H1 (cell line): ENCODE results near the gene PRKACA. TPM values are rescaled to one million over a fixed set of nuclear protein-coding genes. Genes with fewer than 3 reads are reported as not detected.

Experiments
- CTCF ChIA-PET: fragments of 300-600 bp; sonication (Branson Sonifier 250); formaldehyde crosslinking; loops from one replicate; lab custom pipeline; 2021; ENCODE audit not compliant: partially characterized antibody; lab: Charles Lee
- POLR2A ChIA-PET: fragments of 300-600 bp; sonication (Branson Sonifier 250); formaldehyde crosslinking; loops from one replicate; lab custom pipeline; 2021; ENCODE audit warnings: inconsistent platforms; ENCODE audit not compliant: partially characterized antibody; lab: Charles Lee
- DNase-seq, 2 experiments: peaks; one replicate each; pipeline versions ENCODE4 v3.0.0 to v3.0.0-alpha.2; 2010 to 2022; ENCODE audit warnings: low spot score in 2 of 2, low read depth in 1 of 2, mixed read lengths in 1 of 2
- FAIRE-seq: peaks from 2 replicates; lab custom pipeline; 2011; peaks lifted over from hg19 to GRCh38; lab: Jason Lieb, UNC
- H2AFZ ChIP-seq: 2 replicates; pipeline ENCODE4 v1.8.1; 2012; ENCODE audit warnings: low read length, inconsistent platforms
- H2AK5ac ChIP-seq: 2 replicates; pipeline ENCODE4 v1.6.1; 2013; ENCODE audit warnings: low read depth, low read length
- H2BK120ac ChIP-seq: replicated peaks from 2 replicates; pipeline ENCODE3; 2013; ENCODE audit warnings: low read depth, low read length, inconsistent platforms
- H2BK12ac ChIP-seq: 2 replicates; pipeline ENCODE4 v1.6.1; 2013; ENCODE audit warnings: low read depth, low read length
- H2BK15ac ChIP-seq: 2 replicates; pipeline ENCODE4 v1.6.1; 2013; ENCODE audit warnings: low read length
- H2BK20ac ChIP-seq: 2 replicates; pipeline ENCODE4 v1.6.1; 2013; ENCODE audit warnings: low read length
- H2BK5ac ChIP-seq: 2 replicates; pipeline ENCODE4 v1.6.1; 2013; ENCODE audit warnings: low read depth, low read length
- H3K14ac ChIP-seq: 2 replicates; pipeline ENCODE4 v1.6.1; 2013; ENCODE audit warnings: inconsistent platforms; ENCODE audit not compliant: insufficient read length
- H3K18ac ChIP-seq: 2 replicates; pipeline ENCODE4 v1.6.1; 2013; ENCODE audit warnings: low read length; ENCODE audit errors: extremely low read depth
- H3K23ac ChIP-seq: 2 replicates; pipeline ENCODE4 v1.6.1; 2013; ENCODE audit warnings: inconsistent platforms; ENCODE audit not compliant: insufficient read length
- H3K23me2 ChIP-seq: 2 replicates; pipeline ENCODE4 v1.6.1; 2013; ENCODE audit warnings: low read depth, low read length
- H3K27ac ChIP-seq: 2 replicates; pipeline ENCODE4 v1.6.1; 2011; ENCODE audit warnings: low read depth, low read length, inconsistent platforms
- H3K27me3 ChIP-seq, 4 experiments: replicated peaks in 1 of 4; 1 replicate in 1 of 4; 2 replicates in 3 of 4; pipeline versions ENCODE4 v1.6.1 to v1.8.1; 2011 to 2013; ENCODE audit warnings: low read length in 3 of 4, mild to moderate bottlenecking in 3 of 4, inconsistent platforms in 2 of 4, mixed read lengths in 2 of 4, moderate library complexity in 1 of 4; ENCODE audit not compliant: control insufficient read depth in 3 of 4, insufficient read depth in 3 of 4; ENCODE audit errors: extremely low read depth in 1 of 4
- H3K36me3 ChIP-seq, 4 experiments: 2 replicates each; pipeline versions ENCODE4 v1.6.1 to v1.8.1; 2011 to 2013; ENCODE audit warnings: mild to moderate bottlenecking in 4 of 4, low read length in 3 of 4, moderate library complexity in 2 of 4, control low read depth in 1 of 4, inconsistent platforms in 1 of 4; ENCODE audit not compliant: insufficient read depth in 4 of 4, control insufficient read depth in 2 of 4
- H3K4ac ChIP-seq: replicated peaks from 2 replicates; pipeline ENCODE3; 2013; ENCODE audit warnings: low read length, low read depth, mixed read lengths, inconsistent platforms; ENCODE audit not compliant: insufficient read length
- H3K4me1 ChIP-seq, 4 experiments: replicated peaks in 1 of 4; 1 replicate in 1 of 4; 2 replicates in 3 of 4; pipeline versions ENCODE4 v1.6.1 to v1.8.1; 2011 to 2013; ENCODE audit warnings: low read length in 3 of 4, inconsistent platforms in 2 of 4, mixed read lengths in 1 of 4; ENCODE audit not compliant: insufficient read depth in 4 of 4, control insufficient read depth in 3 of 4
- H3K4me2 ChIP-seq, 2 experiments: 2 replicates each; pipeline versions ENCODE4 v1.6.1 to v1.8.1; 2011 to 2013; ENCODE audit warnings: low read depth in 2 of 2, low read length in 2 of 2, control low read depth in 1 of 2, inconsistent platforms in 1 of 2, mild to moderate bottlenecking in 1 of 2; ENCODE audit not compliant: insufficient read depth in 1 of 2
- H3K4me3 ChIP-seq, 4 experiments: fragments of 200-600, 300-600 bp in 1 of 4; sonication (generic), shearing (Covaris generic), sonication (Bioruptor Twin) in 1 of 4; 2 replicates each; pipeline versions ENCODE4 v1.5.1 to v1.8.1; 2011 to 2016; ENCODE audit warnings: low read length in 4 of 4, low read depth in 3 of 4, control low read depth in 2 of 4, inconsistent platforms in 2 of 4, mild to moderate bottlenecking in 2 of 4, mixed read lengths in 1 of 4, moderate library complexity in 1 of 4; ENCODE audit not compliant: insufficient read depth in 2 of 4; ENCODE audit errors: extremely low read depth in 1 of 4
- H3K56ac ChIP-seq: replicated peaks from 2 replicates; pipeline ENCODE3; 2013; ENCODE audit warnings: low read depth, mild to moderate bottlenecking, mixed read lengths, low read length, inconsistent platforms; ENCODE audit not compliant: insufficient read length
- H3K79me1 ChIP-seq: 2 replicates; pipeline ENCODE4 v1.6.1; 2013; ENCODE audit warnings: low read depth, low read length, control low read depth
- H3K79me2 ChIP-seq, 2 experiments: 2 replicates each; pipeline versions ENCODE4 v1.6.1 to v1.8.1; 2012 to 2013; ENCODE audit warnings: low read length in 2 of 2, mild to moderate bottlenecking in 2 of 2, inconsistent platforms in 1 of 2; ENCODE audit not compliant: insufficient read depth in 2 of 2, control insufficient read depth in 1 of 2
- H3K9ac ChIP-seq, 4 experiments: replicated peaks in 1 of 4; 1 replicate in 1 of 4; 2 replicates in 3 of 4; pipeline versions ENCODE4 v1.6.1 to v1.8.1; 2011 to 2013; ENCODE audit warnings: low read depth in 3 of 4, low read length in 3 of 4, control low read depth in 2 of 4, mild to moderate bottlenecking in 2 of 4, moderate library complexity in 2 of 4, inconsistent platforms in 1 of 4; ENCODE audit errors: extremely low read depth in 1 of 4
- H3K9me3 ChIP-seq, 2 experiments: 2 replicates each; pipeline versions ENCODE4 v1.6.1 to v1.8.1; 2012 to 2013; ENCODE audit warnings: mild to moderate bottlenecking in 2 of 2, moderate library complexity in 2 of 2, control low read depth in 1 of 2, inconsistent platforms in 1 of 2, low read depth in 1 of 2, low read length in 1 of 2, mixed read lengths in 1 of 2; ENCODE audit not compliant: insufficient read depth in 2 of 2
- H4K20me1 ChIP-seq, 2 experiments: replicated peaks in 1 of 2; 2 replicates each; pipeline versions ENCODE3 to v1.8.1; 2011 to 2013; ENCODE audit warnings: inconsistent platforms in 2 of 2, low read length in 2 of 2, mild to moderate bottlenecking in 1 of 2; ENCODE audit not compliant: insufficient read depth in 2 of 2, control insufficient read depth in 1 of 2
- H4K5ac ChIP-seq: 2 replicates; pipeline ENCODE4 v1.6.1; 2013; ENCODE audit warnings: low read length, low read depth, mixed read lengths, inconsistent platforms; ENCODE audit not compliant: insufficient read length
- H4K8ac ChIP-seq: 2 replicates; pipeline ENCODE4 v1.8.0; 2013; ENCODE audit warnings: mild to moderate bottlenecking, moderate library complexity, low read length, inconsistent platforms; ENCODE audit not compliant: insufficient read depth; ENCODE audit errors: extremely low read depth
- H4K91ac ChIP-seq: replicated peaks from 2 replicates; pipeline ENCODE3; 2013; ENCODE audit warnings: low read length, mixed read lengths, inconsistent platforms; ENCODE audit not compliant: insufficient read length
- BACH1 ChIP-seq: IDR thresholded peaks from 2 replicates; pipeline ENCODE4 v1.6.1; 2012; ENCODE audit warnings: low read length, improper control_type of control experiment
- BRCA1 ChIP-seq: IDR thresholded peaks from 2 replicates; pipeline ENCODE4 v1.6.1; 2012; ENCODE audit warnings: low read depth, low read length, improper control_type of control experiment
- CHD2 ChIP-seq: IDR thresholded peaks from 2 replicates; pipeline ENCODE4 v1.6.1; 2012; ENCODE audit warnings: low read length, improper control_type of control experiment
- JUN ChIP-seq: IDR thresholded peaks from 2 replicates; pipeline ENCODE4 v1.6.1; 2011; ENCODE audit warnings: low read depth, mild to moderate bottlenecking, improper control_type of control experiment, low read length
- TCF12 ChIP-seq: IDR thresholded peaks from 2 replicates; pipeline ENCODE4 v1.6.1; 2011; ENCODE audit warnings: low read depth, mild to moderate bottlenecking, low read length
- TEAD4 ChIP-seq: IDR thresholded peaks from 2 replicates; pipeline ENCODE4 v1.6.1; 2012; ENCODE audit warnings: low read depth, low read length, inconsistent platforms, mixed read lengths
- WGBS, 2 experiments: shearing (Covaris generic) in 1 of 2; methylation state at CpG; one replicate each; pipeline versions ENCODE4 v1.1.6 to v1.1.7; 2013 to 2015; ENCODE audit warnings: low lambda C conversion rate in 2 of 2, mixed read lengths in 2 of 2, inconsistent platforms in 1 of 2, low coverage in 1 of 2, missing lambda C conversion rate in 1 of 2; ENCODE audit not compliant: insufficient replicate concordance in 2 of 2, insufficient coverage in 1 of 2, insufficient read length in 1 of 2; ENCODE audit errors: extremely low coverage in 1 of 2, missing lambda C conversion rate in 1 of 2; 5-methylcytosine and 5-hydroxymethylcytosine counted together
- polyA plus RNA-seq, 7 experiments: library from polyadenylated mRNA; depleted of rRNA in 3 of 7; stranded (reverse) in 5 of 7; unstranded in 2 of 7; fragments of >200 nt in 5 of 7; fragments of 200-250 nt in 2 of 7; gene quantifications; 1 replicate in 5 of 7; 2 replicates in 1 of 7; 4 replicates in 1 of 7; pipeline versions ENCODE4 v1.2.1 to v1.2.3, GENCODE V29; 2011 to 2013; ENCODE audit warnings: missing spikeins in 2 of 7, mixed read lengths in 2 of 7
- total RNA-seq: library from RNA; stranded (reverse); fragmentation: NEBNext Ultra II Directional; extraction: Animal tissue kit (Norgen Biotek cat#: 25700); gene quantifications from 2 replicates; pipeline ENCODE4 v1.2.1, GENCODE V29; 2021
- TF ChIP-seq, protein P1 (sequence below), 3 experiments: IDR thresholded peaks; 1 replicate in 2 of 3; 2 replicates in 1 of 3; pipeline versions ENCODE4 v1.5.1 to v1.6.1; 2011; ENCODE audit warnings: low read length in 3 of 3, mild to moderate bottlenecking in 3 of 3, inconsistent platforms in 2 of 3, low read depth in 1 of 3, moderate library complexity in 1 of 3; ENCODE audit not compliant: insufficient read depth in 1 of 3; ENCODE audit errors: control extremely low read depth in 1 of 3
- TF ChIP-seq, protein P2 (sequence below): IDR thresholded peaks from 2 replicates; pipeline ENCODE4 v1.6.1; 2012; ENCODE audit warnings: inconsistent platforms
- TF ChIP-seq, protein P3 (sequence below): IDR thresholded peaks from 2 replicates; pipeline ENCODE4 v1.6.1; 2012; ENCODE audit warnings: low read length, inconsistent platforms

The PRKACA gene
- total and polyA plus RNA-seq, 2 of the 8 experiments (the other 6 are each of a cell fraction or from before 2014, with no cell fraction given): 14.2 to 48.2 TPM

- Histone ChIP-seq H2BK120ac (no peak overlapping the region), H3K23ac (no peak overlapping the region), H3K4me1 (peaks cover 0 to 7% (median 4%) of the 10 kb centered on the region in 4 experiments; a peak in 6 of 7 replicates), H3K4me3 (peak overlapping the region; percentile 32 to 61 (median 40); a peak in 7 of 8 replicates), H2AFZ (no peak overlapping the region), H3K79me1 (no peaks in the 10 kb centered on the region), H3K36me3 (peaks cover 0 to 13% (median 4%) of the 10 kb centered on the region in 4 experiments; a peak in 3 of 8 replicates), H3K4ac (no peak overlapping the region), H4K91ac (no peak overlapping the region), H3K18ac (no peak overlapping the region), H3K9me3 (no peaks in the 10 kb centered on the region), H2BK5ac (no peak overlapping the region), H3K9ac (no peak overlapping the region), H2BK12ac (no peak overlapping the region), H2BK20ac (no peak overlapping the region), H3K4me2 (peak overlapping the region; percentile 35 to 65; a peak in 3 of 4 replicates), H4K5ac (no peak overlapping the region), H2BK15ac (no peak overlapping the region), H4K20me1 (peaks cover 4 to 8% of the 10 kb centered on the region in 2 experiments), H3K27me3 (peaks cover 0 to 6% (median 4%) of the 10 kb centered on the region in 4 experiments; a peak in 4 of 7 replicates), H2AK5ac (no peak overlapping the region), H3K23me2 (peaks cover 6% of the 10 kb centered on the region; the same call in 1 of the 2 replicates), H3K79me2 (no peaks in the 10 kb centered on the region), H3K27ac (no peak overlapping the region), H3K56ac (no peak overlapping the region), H4K8ac (no peak overlapping the region), H3K14ac (no peak overlapping the region)
- POLR2A ChIA-PET: interaction anchor here (1.5 kb wide), 1 partner anchor 51 kb away, joined by 4 read pairs; no protein-coding TSS in a partner anchor
- 77% methylated on average over 5 of the region's 5 CpGs; no CpG with 5 or more reads in 1 of the 2 experiments for WGBS, 2 experiments
- no peak for FAIRE-seq
- CTCF ChIA-PET: interaction anchor here (1.4 to 11.2 kb wide), 3 partner anchors 27 to 132 kb away, joined by 3 to 75 read pairs (median 5); partner anchors contain the start of gene PALM3
- DNase-seq: no peak
- TF ChIP-seq JUN (no peak), BRCA1 (no peak), TCF12 (no peak), TEAD4 (no peak), BACH1 (no peak), CHD2 (no peak)
- TF ChIP-seq, protein P1, sequence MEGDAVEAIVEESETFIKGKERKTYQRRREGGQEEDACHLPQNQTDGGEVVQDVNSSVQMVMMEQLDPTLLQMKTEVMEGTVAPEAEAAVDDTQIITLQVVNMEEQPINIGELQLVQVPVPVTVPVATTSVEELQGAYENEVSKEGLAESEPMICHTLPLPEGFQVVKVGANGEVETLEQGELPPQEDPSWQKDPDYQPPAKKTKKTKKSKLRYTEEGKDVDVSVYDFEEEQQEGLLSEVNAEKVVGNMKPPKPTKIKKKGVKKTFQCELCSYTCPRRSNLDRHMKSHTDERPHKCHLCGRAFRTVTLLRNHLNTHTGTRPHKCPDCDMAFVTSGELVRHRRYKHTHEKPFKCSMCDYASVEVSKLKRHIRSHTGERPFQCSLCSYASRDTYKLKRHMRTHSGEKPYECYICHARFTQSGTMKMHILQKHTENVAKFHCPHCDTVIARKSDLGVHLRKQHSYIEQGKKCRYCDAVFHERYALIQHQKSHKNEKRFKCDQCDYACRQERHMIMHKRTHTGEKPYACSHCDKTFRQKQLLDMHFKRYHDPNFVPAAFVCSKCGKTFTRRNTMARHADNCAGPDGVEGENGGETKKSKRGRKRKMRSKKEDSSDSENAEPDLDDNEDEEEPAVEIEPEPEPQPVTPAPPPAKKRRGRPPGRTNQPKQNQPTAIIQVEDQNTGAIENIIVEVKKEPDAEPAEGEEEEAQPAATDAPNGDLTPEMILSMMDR (IDR thresholded peaks at IDR 0.05; ENCODE audit: control extremely low read depth in 1 of 3, insufficient read depth in 1 of 3, low read depth in 1 of 3, low read length in 3 of 3): no peak
- TF ChIP-seq, protein P2, sequence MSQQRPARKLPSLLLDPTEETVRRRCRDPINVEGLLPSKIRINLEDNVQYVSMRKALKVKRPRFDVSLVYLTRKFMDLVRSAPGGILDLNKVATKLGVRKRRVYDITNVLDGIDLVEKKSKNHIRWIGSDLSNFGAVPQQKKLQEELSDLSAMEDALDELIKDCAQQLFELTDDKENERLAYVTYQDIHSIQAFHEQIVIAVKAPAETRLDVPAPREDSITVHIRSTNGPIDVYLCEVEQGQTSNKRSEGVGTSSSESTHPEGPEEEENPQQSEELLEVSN: no peak
- TF ChIP-seq, protein P3, sequence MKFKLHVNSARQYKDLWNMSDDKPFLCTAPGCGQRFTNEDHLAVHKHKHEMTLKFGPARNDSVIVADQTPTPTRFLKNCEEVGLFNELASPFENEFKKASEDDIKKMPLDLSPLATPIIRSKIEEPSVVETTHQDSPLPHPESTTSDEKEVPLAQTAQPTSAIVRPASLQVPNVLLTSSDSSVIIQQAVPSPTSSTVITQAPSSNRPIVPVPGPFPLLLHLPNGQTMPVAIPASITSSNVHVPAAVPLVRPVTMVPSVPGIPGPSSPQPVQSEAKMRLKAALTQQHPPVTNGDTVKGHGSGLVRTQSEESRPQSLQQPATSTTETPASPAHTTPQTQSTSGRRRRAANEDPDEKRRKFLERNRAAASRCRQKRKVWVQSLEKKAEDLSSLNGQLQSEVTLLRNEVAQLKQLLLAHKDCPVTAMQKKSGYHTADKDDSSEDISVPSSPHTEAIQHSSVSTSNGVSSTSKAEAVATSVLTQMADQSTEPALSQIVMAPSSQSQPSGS: no peak
These were observed 31.5 kb downstream of the PRKACA start for GRCh38 chr19:14086098-14086497.
